Karpas-422 (cell line): ENCODE measurements around the gene ATP5MC3. TPM values are rescaled to one million over a fixed set of nuclear protein-coding genes. Genes with fewer than 3 reads are reported as not detected.

ENCODE experiments used
- DNase-seq: peaks from one replicate; pipeline ENCODE4 v3.0.0-alpha.2; 2015
- H2AFZ ChIP-seq: fragments of 200-600 bp; sonication (generic); 2 replicates; pipeline ENCODE4 v1.6.1; 2014; ENCODE audit warnings: antibody characterized with exemption, low read length, mixed read lengths
- H3K27ac ChIP-seq: fragments of 200-600 bp; sonication (generic); 2 replicates; pipeline ENCODE4 v1.5.1; 2014; ENCODE audit warnings: mild to moderate bottlenecking, low read length, moderate library complexity
- H3K27me3 ChIP-seq: fragments of 200-600 bp; sonication (generic); 2 replicates; pipeline ENCODE4 v1.6.1; 2014; ENCODE audit warnings: low read length, mixed read lengths
- H3K36me3 ChIP-seq: fragments of 200-600 bp; sonication (generic); 2 replicates; pipeline ENCODE4 v1.6.1; 2014; ENCODE audit warnings: low read length, mixed read lengths; ENCODE audit not compliant: insufficient read depth
- H3K4me1 ChIP-seq: fragments of 200-600 bp; sonication (generic); 2 replicates; pipeline ENCODE4 v1.6.1; 2014; ENCODE audit warnings: mild to moderate bottlenecking, low read length, mixed read lengths
- H3K4me2 ChIP-seq: fragments of 200-600 bp; sonication (generic); 2 replicates; pipeline ENCODE4 v1.6.1; 2014; ENCODE audit warnings: low read length, low read depth, mild to moderate bottlenecking; ENCODE audit not compliant: poor library complexity, severe bottlenecking
- H3K4me3 ChIP-seq: fragments of 200-600 bp; sonication (generic); 2 replicates; pipeline ENCODE4 v1.5.1; 2014; ENCODE audit warnings: mild to moderate bottlenecking, antibody characterized with exemption, low read length, mixed read lengths
- H3K79me2 ChIP-seq: fragments of 200-600 bp; sonication (generic); 2 replicates; pipeline ENCODE4 v1.6.1; 2014; ENCODE audit warnings: mild to moderate bottlenecking, low read length, mixed read lengths
- H3K9ac ChIP-seq: fragments of 200-600 bp; sonication (generic); 2 replicates; pipeline ENCODE4 v1.6.0; 2014; ENCODE audit warnings: low read length
- H3K9me2 ChIP-seq: fragments of 200-600 bp; sonication (generic), shearing (Covaris generic); replicated peaks from 2 replicates; pipeline ENCODE4 v1.6.0; 2014; ENCODE audit warnings: mild to moderate bottlenecking, low read length, moderate library complexity; ENCODE audit not compliant: insufficient read depth
- H3K9me3 ChIP-seq: fragments of 300-700, 200-600 bp; sonication (generic); 2 replicates; pipeline ENCODE4 v1.6.1; 2014; ENCODE audit warnings: low read length, mixed read lengths
- H4K20me1 ChIP-seq: fragments of 200-600 bp; sonication (generic); 2 replicates; pipeline ENCODE4 v1.6.1; 2014; ENCODE audit warnings: mild to moderate bottlenecking, antibody characterized with exemption, low read length, low read depth; ENCODE audit not compliant: insufficient read depth
- total RNA-seq: library from RNA; depleted of rRNA; stranded (reverse); fragments of >200 nt; shearing (Covaris generic); gene quantifications from 2 replicates; pipeline ENCODE4 v1.2.3, GENCODE V29; 2014; ENCODE audit warnings: low replicate concordance

ATP5MC3 gene
- total RNA-seq, 1 experiment from 2014 or later = 403 TPM

- H3K9me3 ChIP-seq = no peaks in the 10 kb centered on the region
- no peak overlapping the region for H3K4me3 ChIP-seq
- H3K36me3 ChIP-seq = peaks cover 40% of the 10 kb centered on the region
- no peak overlapping the region for H3K4me2 ChIP-seq
- H3K9me2 ChIP-seq = no peaks in the 10 kb centered on the region
- H3K27ac ChIP-seq = no peak overlapping the region
- H3K79me2 ChIP-seq = peaks cover 50% of the 10 kb centered on the region
- H4K20me1 ChIP-seq = peaks cover 26% of the 10 kb centered on the region
- no peaks in the 10 kb centered on the region for H3K27me3 ChIP-seq
- peaks cover 17% of the 10 kb centered on the region for H3K4me1 ChIP-seq
- no peak overlapping the region for H2AFZ ChIP-seq
- peak; percentile 41 for DNase-seq
- H3K9ac ChIP-seq = no peak overlapping the region
These were observed 4.9 kb downstream of the ATP5MC3 start for GRCh38 chr2:175176624-175177023.

- Histone ChIP-seq H3K9me2 (no peaks in the 10 kb centered on the region), H3K4me1 (peaks cover 17% of the 10 kb centered on the region), H3K4me2 (no peak overlapping the region), H3K36me3 (peaks cover 40% of the 10 kb centered on the region), H3K9me3 (no peaks in the 10 kb centered on the region), H3K4me3 (no peak overlapping the region), H2AFZ (no peak overlapping the region), H3K9ac (no peak overlapping the region), H3K79me2 (peaks cover 44% of the 10 kb centered on the region), H3K27me3 (no peaks in the 10 kb centered on the region), H4K20me1 (peaks cover 22% of the 10 kb centered on the region), H3K27ac (no peak overlapping the region)
- DNase-seq = no peak
These were observed 5.6 kb downstream of the ATP5MC3 start for GRCh38 chr2:175175896-175176295.

DNA sequence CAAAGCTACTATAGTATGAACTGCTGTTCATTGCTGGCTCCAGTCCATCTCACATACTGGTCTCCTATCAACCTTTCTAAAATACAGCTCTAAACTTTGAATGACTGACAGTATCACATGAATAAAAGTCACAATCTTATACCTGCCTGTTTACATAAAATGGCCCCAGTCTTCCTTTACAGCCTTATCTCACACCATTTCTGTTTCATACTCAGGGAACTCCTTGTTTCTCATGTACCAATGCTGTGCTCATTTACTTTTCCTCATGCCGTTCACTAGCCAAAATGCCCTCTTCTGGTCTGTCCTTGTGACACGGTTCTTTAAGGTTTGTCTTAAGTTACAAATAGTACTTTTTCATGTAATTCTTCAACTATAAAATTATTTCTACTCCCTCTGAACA is 6.2 kb downstream of the ATP5MC3 start:
- peaks cover 40% of the 10 kb centered on the region for H3K36me3 ChIP-seq
- H3K4me3 ChIP-seq = no peak overlapping the region
- H3K9me3 ChIP-seq = no peaks in the 10 kb centered on the region
- H3K27ac ChIP-seq = no peak overlapping the region
- DNase-seq = no peak
- H3K4me2 ChIP-seq = no peak overlapping the region
- H3K9me2 ChIP-seq = no peaks in the 10 kb centered on the region
- H3K4me1 ChIP-seq = peaks cover 16% of the 10 kb centered on the region
- no peak overlapping the region for H2AFZ ChIP-seq
- H3K27me3 ChIP-seq = no peaks in the 10 kb centered on the region
- H3K9ac ChIP-seq = no peak overlapping the region
- peaks cover 16% of the 10 kb centered on the region for H4K20me1 ChIP-seq
- peaks cover 38% of the 10 kb centered on the region for H3K79me2 ChIP-seq

- no peak overlapping the region for H3K9ac ChIP-seq
These were observed 10.7 kb downstream of the ATP5MC3 start for GRCh38 chr2:175170659-175171304.

DNA sequence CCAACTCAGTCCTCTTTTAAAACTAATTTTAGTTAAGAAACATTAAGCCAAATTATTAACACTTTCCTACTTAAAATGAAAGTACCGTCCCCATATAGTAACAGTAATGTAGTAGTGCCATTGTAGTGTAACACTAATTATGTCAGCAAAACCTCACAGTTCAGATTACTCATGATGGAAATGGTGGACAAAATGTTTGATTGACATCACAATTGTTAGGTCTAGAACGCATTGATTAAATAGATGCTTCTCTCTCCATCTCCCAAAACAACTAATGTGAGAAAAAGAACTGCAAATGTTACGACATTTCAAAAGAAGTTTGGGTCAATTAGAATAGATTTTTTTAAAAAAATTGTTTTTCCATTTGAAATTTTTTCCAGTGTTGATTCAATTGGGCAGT is 12.3 kb downstream of the ATP5MC3 start:
- Histone ChIP-seq H3K79me2 (peaks cover 43% of the 10 kb centered on the region), H3K27me3 (no peaks in the 10 kb centered on the region), H3K36me3 (peaks cover 12% of the 10 kb centered on the region; the same call in 1 of the 2 replicates), H3K4me2 (peak overlapping the region; percentile 77), H2AFZ (no peak overlapping the region), H3K9me3 (no peaks in the 10 kb centered on the region), H4K20me1 (peaks cover 17% of the 10 kb centered on the region), H3K9me2 (no peaks in the 10 kb centered on the region), H3K4me3 (peak overlapping the region; percentile 74), H3K4me1 (peaks cover 32% of the 10 kb centered on the region), H3K27ac (peak overlapping the region; percentile 30), H3K9ac (peak overlapping the region; percentile 74)
- peak; percentile 48 for DNase-seq

More at GRCh38 chr2:175170659-175171304, 10.7 kb downstream of the ATP5MC3 start:
- no peak overlapping the region for H2AFZ ChIP-seq
- H3K79me2 ChIP-seq = peaks cover 27% of the 10 kb centered on the region
- no peaks in the 10 kb centered on the region for H3K36me3 ChIP-seq
- DNase-seq = no peak
- no peak overlapping the region for H3K4me3 ChIP-seq
- peaks cover 26% of the 10 kb centered on the region for H3K4me1 ChIP-seq
- H3K9me2 ChIP-seq = no peaks in the 10 kb centered on the region
- H3K27me3 ChIP-seq = no peaks in the 10 kb centered on the region
- H4K20me1 ChIP-seq = peaks cover 11% of the 10 kb centered on the region; the same call in 1 of the 2 replicates
- H3K27ac ChIP-seq = no peak overlapping the region
- no peak overlapping the region for H3K4me2 ChIP-seq
- H3K9me3 ChIP-seq = no peaks in the 10 kb centered on the region

GRCh38 chr2:175168564-175168945 is 13.0 kb downstream of the ATP5MC3 start:
- H3K79me2 ChIP-seq = peaks cover 49% of the 10 kb centered on the region
- DNase-seq = no peak
- peak overlapping the region; percentile 77 for H3K4me2 ChIP-seq
- H3K9me3 ChIP-seq = no peaks in the 10 kb centered on the region
- peaks cover 32% of the 10 kb centered on the region for H3K4me1 ChIP-seq
- H3K9ac ChIP-seq = peak overlapping the region; percentile 74
- peaks cover 17% of the 10 kb centered on the region for H4K20me1 ChIP-seq
- H3K36me3 ChIP-seq = peaks cover 12% of the 10 kb centered on the region; the same call in 1 of the 2 replicates
- no peak overlapping the region for H2AFZ ChIP-seq
- no peaks in the 10 kb centered on the region for H3K9me2 ChIP-seq
- H3K27me3 ChIP-seq = no peaks in the 10 kb centered on the region
- peak overlapping the region; percentile 74 for H3K4me3 ChIP-seq
- peak overlapping the region; percentile 30 for H3K27ac ChIP-seq

- Histone ChIP-seq H3K4me1 (peaks cover 32% of the 10 kb centered on the region), H3K79me2 (peaks cover 53% of the 10 kb centered on the region), H4K20me1 (peaks cover 17% of the 10 kb centered on the region), H3K9me2 (no peaks in the 10 kb centered on the region), H3K9me3 (no peaks in the 10 kb centered on the region), H3K27me3 (no peaks in the 10 kb centered on the region), H3K4me3 (peak within 1 kb of the TSS; percentile 90), H3K27ac (peak within 1 kb of the TSS; percentile 69), H3K4me2 (peak within 1 kb of the TSS; percentile 94), H3K36me3 (peaks cover 12% of the 10 kb centered on the region; the same call in 1 of the 2 replicates), H3K9ac (peak within 1 kb of the TSS; percentile 93), H2AFZ (peak within 1 kb of the TSS; percentile 39; the same call in 1 of the 2 replicates)
- DNase-seq = peak; percentile 100
These were observed 13.5 kb downstream of the ATP5MC3 start, which contains the start of gene ATF2 for GRCh38 chr2:175167792-175168563. Gene ATF2, minus strand, starts transcription at chr2:175168203. Its CDS starts 31,760 bp downstream, at chr2:175136443.
